ENCODE measurements around the gene KIRREL1.

DNA sequence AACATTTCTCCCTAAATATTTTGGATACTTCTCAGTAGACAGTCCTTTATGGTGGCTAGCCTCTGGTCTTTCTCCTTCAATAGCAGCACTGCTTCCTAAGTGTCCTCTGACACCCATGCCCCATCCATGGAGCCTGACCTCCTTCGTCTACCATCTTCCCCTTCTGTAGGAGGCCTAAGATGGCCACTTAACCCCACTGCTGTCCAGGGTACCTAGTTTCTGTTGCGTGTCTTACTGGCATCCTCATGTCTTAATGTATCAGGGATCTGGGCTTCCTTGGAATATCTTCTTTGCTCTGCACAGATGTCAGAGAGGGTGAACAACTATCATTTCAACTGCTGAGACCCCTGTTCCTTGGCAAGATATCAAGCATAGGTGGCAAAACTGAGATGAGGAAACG lies 5.4 kb upstream of the KIRREL1 start:
- TF ChIP-seq POLR2A (IDR thresholded peaks at IDR 0.05) (no peak), CTCF (IDR thresholded peaks at IDR 0.05) (no peak)
